ENCODE measurements around the gene ANKRD33B. TPM values are rescaled to one million over a fixed set of nuclear protein-coding genes. Genes with fewer than 3 reads are reported as not detected.
"Not testable (repeated sequence)": the region's sequence is repeated elsewhere in the genome, so short reads cannot be mapped to it uniquely, and the experiment has no call there.

Gene ANKRD33B
- total RNA-seq, 4 donors from 2014 or later = 21.3 to 34.9 (median 30.5) TPM

DNA sequence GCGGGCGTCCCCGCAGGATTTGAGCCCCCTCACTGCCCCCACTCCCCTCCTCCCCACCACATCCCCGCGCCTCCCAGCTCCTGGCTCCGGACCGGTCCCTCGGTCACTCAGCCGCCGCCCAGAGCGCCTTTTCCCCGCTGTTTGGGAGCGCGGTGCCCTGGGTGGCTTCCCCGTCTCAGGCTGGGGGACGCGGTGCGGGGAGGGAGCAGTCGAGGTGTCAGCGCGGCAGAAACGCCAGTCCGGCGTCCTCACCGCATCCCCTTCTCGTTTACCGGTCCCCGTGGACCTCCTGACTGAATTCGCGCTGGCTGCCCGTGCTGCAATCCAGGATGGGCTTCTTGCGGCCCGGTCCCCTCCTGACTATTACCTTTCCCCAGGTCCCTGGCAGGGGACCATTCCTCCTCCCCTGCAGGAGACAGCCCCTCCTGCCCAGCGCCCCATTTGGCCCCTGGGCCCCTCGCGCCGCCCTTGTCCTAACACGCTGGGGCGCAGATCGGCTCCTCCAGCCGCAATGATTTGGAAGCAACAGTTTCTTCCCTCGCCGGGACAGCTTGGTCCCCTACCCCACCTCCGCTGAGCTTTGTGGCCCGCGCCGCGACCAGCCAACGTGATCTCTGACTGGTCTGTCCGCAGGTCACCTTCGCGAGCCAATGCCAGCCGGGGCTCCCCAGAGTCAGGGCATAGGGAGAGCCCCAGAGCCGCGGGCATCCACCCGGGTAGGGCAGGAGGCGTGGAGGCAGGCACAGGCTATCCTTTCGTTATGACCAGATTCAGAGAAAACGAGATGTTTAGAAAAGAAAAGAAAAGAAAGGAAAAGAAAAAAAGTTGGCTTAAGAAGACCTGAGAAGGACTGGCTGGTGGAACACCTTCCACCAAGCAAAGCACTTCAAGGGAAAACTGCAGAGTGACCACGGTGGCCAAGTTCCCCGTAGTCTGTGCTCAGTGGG, 1.2 kb downstream of the ANKRD33B start:
- H3K27ac ChIP-seq = peak overlapping the region; percentile 51 to 93 (median 93)
- TF ChIP-seq POLR2A (IDR thresholded peaks at IDR 0.05) (no peak), EP300 (IDR thresholded peaks at IDR 0.05) (peak in 1 of 2 donors; percentile 6)
- 3 to 4% methylated on average over 35 to 46 of the region's 61 CpGs for WGBS, 2 donors
- H3K4me1 ChIP-seq = peaks cover 0 to 76% (median 19%) of the 10 kb centered on the region in 4 donors
- H3K27me3 ChIP-seq = peaks cover 0 to 4% of the 10 kb centered on the region in 2 donors
- H3K9me3 ChIP-seq = no peaks in the 10 kb centered on the region
- H3K4me3 ChIP-seq = peak overlapping the region; percentile 57 to 88 (median 70)
- DNase-seq (ENCODE audit: low spot score in 2 of 2) = no peak
- H3K36me3 ChIP-seq = no peaks in the 10 kb centered on the region

DNA sequence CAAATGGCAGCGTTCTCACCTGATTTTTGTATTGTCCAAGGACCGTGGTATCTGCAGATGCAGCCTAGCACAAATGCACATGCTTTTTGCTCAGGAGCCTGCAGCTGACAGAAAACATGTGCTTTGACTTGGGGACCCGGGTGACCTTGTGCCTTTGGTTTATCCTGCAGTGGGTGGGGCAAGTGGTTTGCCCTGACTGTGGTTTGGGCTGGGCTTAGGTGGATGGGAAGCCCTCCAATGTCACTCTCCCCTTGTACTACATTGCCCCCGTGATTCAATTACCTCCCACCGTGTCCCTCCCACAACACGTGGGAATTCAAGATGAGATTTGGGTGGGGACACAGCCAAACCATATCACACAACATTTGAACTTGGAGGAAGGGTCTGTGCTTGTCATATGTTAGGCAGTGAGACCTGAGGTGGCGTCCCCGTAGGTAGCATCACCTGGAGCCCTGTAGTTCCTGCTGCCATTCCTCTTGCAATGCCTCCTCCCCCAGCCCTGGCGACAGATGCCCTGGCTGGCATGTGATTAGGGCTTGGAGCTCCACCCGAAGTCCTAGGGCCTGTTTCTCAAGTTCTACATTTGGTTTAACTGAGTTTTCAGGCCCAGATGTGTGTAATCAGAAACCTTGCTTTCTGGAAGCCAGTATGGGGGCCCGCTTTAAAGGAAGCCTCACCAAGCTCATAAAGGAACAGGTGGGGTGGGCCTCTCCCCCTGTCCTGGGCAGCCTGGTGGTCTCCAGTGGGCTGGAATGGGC, 2.1 kb downstream of the ANKRD33B start:
- DNase-seq (ENCODE audit: low spot score in 2 of 2) = no peak
- peak overlapping the region; percentile 51 to 93 (median 93) for H3K27ac ChIP-seq
- no peaks in the 10 kb centered on the region for H3K36me3 ChIP-seq
- peak overlapping the region; percentile 57 to 88 (median 70) for H3K4me3 ChIP-seq
- H3K9me3 ChIP-seq = no peaks in the 10 kb centered on the region
- H3K4me1 ChIP-seq = peaks cover 0 to 78% (median 19%) of the 10 kb centered on the region in 4 donors
- TF ChIP-seq, protein P1, sequence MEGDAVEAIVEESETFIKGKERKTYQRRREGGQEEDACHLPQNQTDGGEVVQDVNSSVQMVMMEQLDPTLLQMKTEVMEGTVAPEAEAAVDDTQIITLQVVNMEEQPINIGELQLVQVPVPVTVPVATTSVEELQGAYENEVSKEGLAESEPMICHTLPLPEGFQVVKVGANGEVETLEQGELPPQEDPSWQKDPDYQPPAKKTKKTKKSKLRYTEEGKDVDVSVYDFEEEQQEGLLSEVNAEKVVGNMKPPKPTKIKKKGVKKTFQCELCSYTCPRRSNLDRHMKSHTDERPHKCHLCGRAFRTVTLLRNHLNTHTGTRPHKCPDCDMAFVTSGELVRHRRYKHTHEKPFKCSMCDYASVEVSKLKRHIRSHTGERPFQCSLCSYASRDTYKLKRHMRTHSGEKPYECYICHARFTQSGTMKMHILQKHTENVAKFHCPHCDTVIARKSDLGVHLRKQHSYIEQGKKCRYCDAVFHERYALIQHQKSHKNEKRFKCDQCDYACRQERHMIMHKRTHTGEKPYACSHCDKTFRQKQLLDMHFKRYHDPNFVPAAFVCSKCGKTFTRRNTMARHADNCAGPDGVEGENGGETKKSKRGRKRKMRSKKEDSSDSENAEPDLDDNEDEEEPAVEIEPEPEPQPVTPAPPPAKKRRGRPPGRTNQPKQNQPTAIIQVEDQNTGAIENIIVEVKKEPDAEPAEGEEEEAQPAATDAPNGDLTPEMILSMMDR (IDR thresholded peaks at IDR 0.05) = no peak
- TF ChIP-seq POLR2A (IDR thresholded peaks at IDR 0.05) = peak in 1 of 2 donors; percentile 8
- TF ChIP-seq EP300 (IDR thresholded peaks at IDR 0.05) = no peak
- peaks cover 0 to 4% of the 10 kb centered on the region in 2 donors for H3K27me3 ChIP-seq
- WGBS, 2 donors = 43 to 46% methylated on average over 11 of the region's 11 CpGs

DNA sequence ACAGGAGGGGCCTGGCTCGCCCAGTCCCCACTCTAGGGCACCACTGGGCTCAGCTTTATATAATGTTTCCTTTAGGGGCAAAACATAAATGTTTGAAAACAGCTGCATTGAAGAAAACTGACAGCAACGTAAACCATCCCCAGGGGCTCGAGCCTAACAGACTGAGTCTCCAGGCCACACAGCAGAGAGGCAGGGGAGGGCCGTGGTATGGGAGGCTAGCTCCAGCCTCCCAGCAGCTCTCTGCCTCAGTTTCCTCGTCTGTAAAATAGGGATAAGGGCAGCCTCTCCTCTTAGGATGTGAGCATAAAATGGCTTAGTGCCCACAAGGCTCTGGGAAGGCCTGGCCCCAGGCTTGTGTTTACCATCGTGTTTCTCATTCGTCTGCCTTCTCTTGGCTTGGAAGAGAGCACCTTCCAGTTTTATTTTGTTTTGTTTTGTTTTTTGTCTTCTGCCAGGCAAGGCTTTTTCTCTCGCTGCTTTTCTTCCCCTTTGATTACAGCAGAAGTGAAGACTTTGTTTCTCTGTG, 2.7 kb downstream of the ANKRD33B start:
- H3K4me1 ChIP-seq = peaks cover 0 to 78% (median 19%) of the 10 kb centered on the region in 4 donors
- WGBS, 2 donors = 39 to 46% methylated on average over 8 of the region's 8 CpGs

DNA sequence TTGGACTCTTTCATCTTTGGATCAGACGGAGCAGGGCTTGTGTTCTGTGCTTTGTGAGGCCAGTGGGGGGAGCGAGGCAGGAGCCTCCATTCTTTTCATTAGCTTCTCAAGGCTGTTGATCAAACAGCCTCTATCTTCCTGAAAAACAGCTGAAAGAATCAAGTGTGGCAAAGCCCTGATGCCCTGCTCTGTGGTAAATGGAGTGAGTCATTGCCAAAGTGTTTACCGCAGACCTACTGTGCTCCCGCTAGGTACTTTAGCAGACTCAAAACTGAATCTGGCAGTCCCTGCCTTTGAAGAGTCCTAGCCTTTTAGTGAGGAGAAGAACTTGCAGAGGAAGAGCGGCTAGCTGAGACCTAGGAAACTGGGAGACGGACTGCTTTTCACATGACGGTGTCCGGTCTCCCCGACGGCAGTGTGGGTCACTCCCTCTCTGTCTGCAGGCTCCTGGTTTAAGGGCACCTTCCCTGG, 3.3 kb downstream of the ANKRD33B start:
- Histone ChIP-seq H3K27me3 (peaks cover 0 to 4% of the 10 kb centered on the region in 2 donors), H3K27ac (peak overlapping the region; percentile 51 to 93 (median 87)), H3K36me3 (no peaks in the 10 kb centered on the region), H3K9me3 (no peaks in the 10 kb centered on the region), H3K4me1 (peaks cover 0 to 76% (median 19%) of the 10 kb centered on the region in 4 donors), H3K4me3 (peak overlapping the region; percentile 57 to 88 (median 70))
- 52 to 61% methylated on average over 10 of the region's 10 CpGs for WGBS, 2 donors
- DNase-seq (ENCODE audit: low spot score in 2 of 2) = no peak
- TF ChIP-seq POLR2A (IDR thresholded peaks at IDR 0.05) (no peak), EP300 (IDR thresholded peaks at IDR 0.05) (no peak)
- TF ChIP-seq, protein P1 (IDR thresholded peaks at IDR 0.05) = no peak

More for the DNA sequence above, 2.7 kb downstream of the ANKRD33B start:
- Histone ChIP-seq H3K27me3 (peaks cover 0 to 4% of the 10 kb centered on the region in 2 donors), H3K27ac (peak overlapping the region; percentile 51 to 93 (median 87)), H3K9me3 (no peaks in the 10 kb centered on the region), H3K36me3 (no peaks in the 10 kb centered on the region), H3K4me3 (peak overlapping the region; percentile 57 to 88 (median 70))
- no peak for DNase-seq (ENCODE audit: low spot score in 2 of 2)
- TF ChIP-seq, protein P1 (IDR thresholded peaks at IDR 0.05) = no peak
- TF ChIP-seq POLR2A (IDR thresholded peaks at IDR 0.05) (no peak), EP300 (IDR thresholded peaks at IDR 0.05) (no peak)

DNA sequence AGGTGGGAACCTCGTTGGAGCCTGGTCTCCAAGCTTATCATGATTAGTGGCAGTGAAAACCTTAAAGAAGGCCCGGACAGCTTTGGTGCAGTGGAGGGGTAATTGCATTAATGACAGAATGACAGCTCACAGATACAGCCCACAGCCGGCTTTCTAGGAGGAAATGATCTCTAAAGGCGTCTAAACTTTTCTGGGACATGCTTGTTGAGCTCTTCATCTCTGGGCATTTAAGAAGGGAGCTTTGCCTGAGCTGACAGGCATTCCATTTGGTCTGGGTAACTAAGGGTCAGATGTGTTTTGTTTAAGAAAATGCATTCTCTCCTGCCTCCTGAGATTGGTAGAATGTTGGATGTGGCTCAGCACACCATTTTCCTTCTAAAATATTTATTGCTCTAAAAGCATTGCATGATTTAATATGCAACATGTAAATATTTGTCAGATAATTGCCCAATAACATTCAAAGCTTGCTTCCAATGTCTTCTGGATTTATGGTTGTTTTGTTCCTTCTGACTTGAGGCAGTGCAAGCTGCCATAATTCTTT, 4.0 kb downstream of the ANKRD33B start:
- Histone ChIP-seq H3K4me1 (peaks cover 0 to 70% (median 17%) of the 10 kb centered on the region in 4 donors), H3K36me3 (no peaks in the 10 kb centered on the region), H3K9me3 (no peaks in the 10 kb centered on the region), H3K27ac (peak overlapping the region in 2 of 4 donors; percentile 93), H3K4me3 (peak overlapping the region in 3 of 4 donors; percentile 57 to 88 (median 82)), H3K27me3 (peaks cover 0 to 4% of the 10 kb centered on the region in 2 donors)
- TF ChIP-seq EP300 (IDR thresholded peaks at IDR 0.05) (no peak), POLR2A (IDR thresholded peaks at IDR 0.05) (no peak)
- TF ChIP-seq, protein P1 (IDR thresholded peaks at IDR 0.05) = no peak
- WGBS, 2 donors = 45% methylated on average over 4 of the region's 4 CpGs
- DNase-seq (ENCODE audit: low spot score in 2 of 2) = no peak

DNA sequence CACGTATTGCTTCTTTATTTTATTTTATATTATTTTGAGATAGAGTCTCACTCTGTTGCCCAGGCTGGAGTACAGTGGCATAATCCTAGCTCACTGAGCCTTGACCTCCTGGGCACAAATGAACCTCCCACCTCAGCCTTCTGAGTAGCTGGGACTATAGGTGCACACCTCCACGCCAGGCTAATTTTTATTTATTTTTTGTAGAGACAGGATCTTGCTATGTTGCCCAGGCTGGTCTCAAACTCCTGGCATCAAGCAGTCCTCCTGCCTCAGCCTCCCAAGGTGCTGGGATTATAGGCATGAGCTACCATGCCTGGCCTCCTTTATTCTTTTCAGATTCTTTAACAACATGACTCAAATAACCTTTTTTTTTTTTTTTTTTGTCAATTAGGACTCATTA, 6.7 kb downstream of the ANKRD33B start:
- peaks cover 0 to 49% (median 13%) of the 10 kb centered on the region in 4 donors for H3K4me1 ChIP-seq
- H3K27ac ChIP-seq; H3K9me3 ChIP-seq; H3K4me3 ChIP-seq; DNase-seq (ENCODE audit: low spot score in 2 of 2); H3K36me3 ChIP-seq; H3K27me3 ChIP-seq: not testable (repeated sequence)
- 92 to 100% methylated on average over 2 of the region's 2 CpGs for WGBS, 2 donors

Measured in tibial nerve (tissue), 4 donors.